HEK293 (cell line): ENCODE results near the gene SEPTIN7.

ENCODE experiments used
- GFI1B ChIP-seq: fragments of 450-650 bp; formaldehyde crosslinking; IDR thresholded peaks from 2 replicates; pipeline ENCODE4 v1.5.1; 2016; ENCODE audit warnings: missing biosample characterization, missing genetic modification characterization
- ZNF274 ChIP-seq, 2 experiments: fragments of 200-500 bp in 1 of 2; fragments of 450-650 bp in 1 of 2; sonication (Bioruptor generic) in 1 of 2; formaldehyde crosslinking in 1 of 2; IDR thresholded peaks; 2 replicates each; pipeline versions ENCODE4 v1.5.1 to v1.6.1; 2014 to 2016; ENCODE audit warnings: borderline replicate concordance in 1 of 2, inconsistent platforms in 1 of 2, low read length in 1 of 2, missing biosample characterization in 1 of 2, missing genetic modification characterization in 1 of 2

DNA sequence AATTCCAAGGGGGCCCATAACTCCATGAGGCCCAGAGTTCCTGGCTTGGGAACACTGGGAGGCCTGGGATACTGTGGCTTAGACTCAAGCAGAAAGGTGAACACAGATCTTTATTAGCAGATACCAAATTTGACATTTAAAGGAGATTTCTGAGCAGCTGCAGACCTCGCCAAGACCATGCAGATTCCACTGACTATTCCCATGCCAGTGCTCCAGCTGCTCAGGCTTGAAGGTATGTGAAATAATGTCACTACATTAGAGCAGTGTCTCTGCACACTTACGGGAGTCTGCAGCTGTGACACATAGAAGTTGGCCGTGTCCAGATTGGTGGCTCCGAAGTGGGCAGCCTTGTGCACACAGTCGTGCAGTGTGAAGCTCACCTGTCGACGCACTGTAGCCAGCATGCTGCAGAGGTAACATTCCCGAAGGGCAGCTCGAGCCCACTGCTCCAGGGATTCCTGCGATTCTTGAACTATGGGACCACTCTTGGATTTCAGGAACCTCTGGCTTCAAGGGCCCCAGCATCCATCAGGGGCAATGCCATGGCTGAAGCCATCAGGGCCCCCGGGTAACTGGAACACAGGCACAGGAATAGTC is 46.1 kb downstream of the SEPTIN7 start:
- TF ChIP-seq ZNF274 (IDR thresholded peaks at IDR 0.05; ENCODE audit: low read length) = no peak
- no peak for TF ChIP-seq ZNF274 (tag by site-specific recombination; IDR thresholded peaks at IDR 0.05; ENCODE audit: borderline replicate concordance)
- TF ChIP-seq GFI1B = no peak
